Liver (tissue), 3 donors: Measurements from ENCODE around the gene CDKN2D.

Source experiments
- FOXA1 ChIP-seq: IDR thresholded peaks from 2 replicates; pipeline ENCODE4 v1.6.1; 2016; ENCODE audit warnings: antibody characterized with exemption
- GABPA ChIP-seq, 2 donors: IDR thresholded peaks in 1 of 2; conservative IDR thresholded peaks in 1 of 2; 2 replicates each; pipeline ENCODE4 v1.6.1; 2016; ENCODE audit warnings: antibody characterized with exemption in 2 of 2, mild to moderate bottlenecking in 1 of 2, moderate library complexity in 1 of 2
- HNF4A ChIP-seq, 2 donors: conservative IDR thresholded peaks; 2 replicates each; pipeline ENCODE4 v1.6.1; 2016; ENCODE audit warnings: antibody characterized with exemption in 2 of 2, mild to moderate bottlenecking in 2 of 2
- HNF4G ChIP-seq: IDR thresholded peaks from 2 replicates; pipeline ENCODE4 v1.6.1; 2016; ENCODE audit warnings: antibody characterized with exemption
- JUND ChIP-seq, 2 donors: IDR thresholded peaks; 2 replicates each; pipeline ENCODE4 v1.6.1; 2016; ENCODE audit warnings: antibody characterized with exemption in 2 of 2
- RAD21 ChIP-seq, 2 donors: IDR thresholded peaks; 2 replicates each; pipeline ENCODE4 v1.6.1; 2016; ENCODE audit warnings: antibody characterized with exemption in 2 of 2, mild to moderate bottlenecking in 2 of 2
- RXRA ChIP-seq, 2 donors: IDR thresholded peaks; 2 replicates each; pipeline ENCODE4 v1.6.1; 2017 to 2018; ENCODE audit warnings: antibody characterized with exemption in 2 of 2, mild to moderate bottlenecking in 1 of 2
- SP1 ChIP-seq: IDR thresholded peaks from 2 replicates; pipeline ENCODE4 v1.6.1; 2018; ENCODE audit warnings: antibody characterized with exemption, mild to moderate bottlenecking
- TAF1 ChIP-seq: conservative IDR thresholded peaks from 2 replicates; pipeline ENCODE4 v1.6.1; 2016; ENCODE audit warnings: antibody characterized with exemption, mild to moderate bottlenecking
- YY1 ChIP-seq: IDR thresholded peaks from 2 replicates; pipeline ENCODE4 v1.6.1; 2016; ENCODE audit warnings: antibody characterized with exemption, mild to moderate bottlenecking
- TF ChIP-seq, protein P1 (sequence below): IDR thresholded peaks from 2 replicates; pipeline ENCODE4 v1.6.1; 2016; ENCODE audit warnings: antibody characterized with exemption
- TF ChIP-seq, protein P2 (sequence below): fragments of 150-350 bp; IDR thresholded peaks from 2 replicates; pipeline ENCODE4 v1.5.1; 2017; ENCODE audit warnings: improper control_type of control experiment, low read depth, low read length; ENCODE audit not compliant: missing input control
- TF ChIP-seq, protein P3 (sequence below): IDR thresholded peaks from 2 replicates; pipeline ENCODE4 v1.6.1; 2016; ENCODE audit warnings: antibody characterized with exemption, mild to moderate bottlenecking
- donor health status: healthy.
- donor health status: healthy.

DNA sequence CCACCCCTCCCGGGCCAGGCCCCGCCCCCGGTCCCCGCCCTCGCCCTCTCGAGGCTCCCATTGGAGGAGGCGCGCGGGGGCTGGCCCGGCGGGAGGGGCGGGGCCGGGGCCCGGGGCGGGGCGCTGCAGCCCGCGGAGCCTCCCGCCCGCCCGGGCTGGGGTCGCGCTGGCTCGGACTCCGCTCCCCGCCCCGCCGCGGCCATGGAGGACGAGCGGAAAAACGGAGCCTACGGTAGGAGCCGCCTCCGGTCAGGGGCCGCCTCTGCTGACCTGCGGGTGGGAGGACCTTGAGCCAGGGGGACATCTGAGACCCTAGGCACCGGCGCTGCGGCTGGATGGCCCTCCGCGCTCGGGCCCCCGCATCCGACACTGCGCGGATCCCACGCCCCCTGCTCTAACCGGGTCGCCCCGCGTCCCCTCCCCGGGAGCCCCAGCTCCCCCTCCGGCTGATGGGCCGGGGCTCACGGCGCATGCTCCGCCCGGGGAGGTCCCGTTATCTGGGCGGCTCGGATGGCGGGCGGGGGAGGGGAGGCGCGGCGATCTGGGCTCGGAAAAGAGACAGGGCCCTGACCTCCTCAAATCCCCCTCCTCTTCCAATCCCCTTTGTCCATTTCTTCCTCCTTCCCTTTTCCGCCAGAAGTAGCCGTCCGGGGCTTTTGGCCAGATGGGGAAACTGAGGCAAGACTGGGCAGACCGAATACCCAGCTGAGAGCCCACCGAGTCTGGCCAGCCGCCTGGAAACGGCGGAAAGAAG, 33.7 kb upstream of the CDKN2D start:
- TF ChIP-seq, protein P1, sequence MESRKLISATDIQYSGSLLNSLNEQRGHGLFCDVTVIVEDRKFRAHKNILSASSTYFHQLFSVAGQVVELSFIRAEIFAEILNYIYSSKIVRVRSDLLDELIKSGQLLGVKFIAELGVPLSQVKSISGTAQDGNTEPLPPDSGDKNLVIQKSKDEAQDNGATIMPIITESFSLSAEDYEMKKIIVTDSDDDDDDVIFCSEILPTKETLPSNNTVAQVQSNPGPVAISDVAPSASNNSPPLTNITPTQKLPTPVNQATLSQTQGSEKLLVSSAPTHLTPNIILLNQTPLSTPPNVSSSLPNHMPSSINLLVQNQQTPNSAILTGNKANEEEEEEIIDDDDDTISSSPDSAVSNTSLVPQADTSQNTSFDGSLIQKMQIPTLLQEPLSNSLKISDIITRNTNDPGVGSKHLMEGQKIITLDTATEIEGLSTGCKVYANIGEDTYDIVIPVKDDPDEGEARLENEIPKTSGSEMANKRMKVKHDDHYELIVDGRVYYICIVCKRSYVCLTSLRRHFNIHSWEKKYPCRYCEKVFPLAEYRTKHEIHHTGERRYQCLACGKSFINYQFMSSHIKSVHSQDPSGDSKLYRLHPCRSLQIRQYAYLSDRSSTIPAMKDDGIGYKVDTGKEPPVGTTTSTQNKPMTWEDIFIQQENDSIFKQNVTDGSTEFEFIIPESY: no peak
- no peak for TF ChIP-seq HNF4A (conservative IDR thresholded peaks at IDR 0.05)
- TF ChIP-seq, protein P2, sequence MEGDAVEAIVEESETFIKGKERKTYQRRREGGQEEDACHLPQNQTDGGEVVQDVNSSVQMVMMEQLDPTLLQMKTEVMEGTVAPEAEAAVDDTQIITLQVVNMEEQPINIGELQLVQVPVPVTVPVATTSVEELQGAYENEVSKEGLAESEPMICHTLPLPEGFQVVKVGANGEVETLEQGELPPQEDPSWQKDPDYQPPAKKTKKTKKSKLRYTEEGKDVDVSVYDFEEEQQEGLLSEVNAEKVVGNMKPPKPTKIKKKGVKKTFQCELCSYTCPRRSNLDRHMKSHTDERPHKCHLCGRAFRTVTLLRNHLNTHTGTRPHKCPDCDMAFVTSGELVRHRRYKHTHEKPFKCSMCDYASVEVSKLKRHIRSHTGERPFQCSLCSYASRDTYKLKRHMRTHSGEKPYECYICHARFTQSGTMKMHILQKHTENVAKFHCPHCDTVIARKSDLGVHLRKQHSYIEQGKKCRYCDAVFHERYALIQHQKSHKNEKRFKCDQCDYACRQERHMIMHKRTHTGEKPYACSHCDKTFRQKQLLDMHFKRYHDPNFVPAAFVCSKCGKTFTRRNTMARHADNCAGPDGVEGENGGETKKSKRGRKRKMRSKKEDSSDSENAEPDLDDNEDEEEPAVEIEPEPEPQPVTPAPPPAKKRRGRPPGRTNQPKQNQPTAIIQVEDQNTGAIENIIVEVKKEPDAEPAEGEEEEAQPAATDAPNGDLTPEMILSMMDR: no peak
- no peak for TF ChIP-seq JUND (IDR thresholded peaks at IDR 0.05)
- TF ChIP-seq RAD21 (IDR thresholded peaks at IDR 0.05): no peak
- no peak for TF ChIP-seq RXRA (IDR thresholded peaks at IDR 0.05)
- TF ChIP-seq TAF1: no peak
- no peak for TF ChIP-seq SP1
- TF ChIP-seq GABPA (IDR thresholded peaks at IDR 0.05 in 1 of 2, conservative IDR thresholded peaks at IDR 0.05 in 1 of 2): no peak
- TF ChIP-seq YY1: peak; percentile 5
- no peak for TF ChIP-seq HNF4G
- no peak for TF ChIP-seq FOXA1
- TF ChIP-seq, protein P3, sequence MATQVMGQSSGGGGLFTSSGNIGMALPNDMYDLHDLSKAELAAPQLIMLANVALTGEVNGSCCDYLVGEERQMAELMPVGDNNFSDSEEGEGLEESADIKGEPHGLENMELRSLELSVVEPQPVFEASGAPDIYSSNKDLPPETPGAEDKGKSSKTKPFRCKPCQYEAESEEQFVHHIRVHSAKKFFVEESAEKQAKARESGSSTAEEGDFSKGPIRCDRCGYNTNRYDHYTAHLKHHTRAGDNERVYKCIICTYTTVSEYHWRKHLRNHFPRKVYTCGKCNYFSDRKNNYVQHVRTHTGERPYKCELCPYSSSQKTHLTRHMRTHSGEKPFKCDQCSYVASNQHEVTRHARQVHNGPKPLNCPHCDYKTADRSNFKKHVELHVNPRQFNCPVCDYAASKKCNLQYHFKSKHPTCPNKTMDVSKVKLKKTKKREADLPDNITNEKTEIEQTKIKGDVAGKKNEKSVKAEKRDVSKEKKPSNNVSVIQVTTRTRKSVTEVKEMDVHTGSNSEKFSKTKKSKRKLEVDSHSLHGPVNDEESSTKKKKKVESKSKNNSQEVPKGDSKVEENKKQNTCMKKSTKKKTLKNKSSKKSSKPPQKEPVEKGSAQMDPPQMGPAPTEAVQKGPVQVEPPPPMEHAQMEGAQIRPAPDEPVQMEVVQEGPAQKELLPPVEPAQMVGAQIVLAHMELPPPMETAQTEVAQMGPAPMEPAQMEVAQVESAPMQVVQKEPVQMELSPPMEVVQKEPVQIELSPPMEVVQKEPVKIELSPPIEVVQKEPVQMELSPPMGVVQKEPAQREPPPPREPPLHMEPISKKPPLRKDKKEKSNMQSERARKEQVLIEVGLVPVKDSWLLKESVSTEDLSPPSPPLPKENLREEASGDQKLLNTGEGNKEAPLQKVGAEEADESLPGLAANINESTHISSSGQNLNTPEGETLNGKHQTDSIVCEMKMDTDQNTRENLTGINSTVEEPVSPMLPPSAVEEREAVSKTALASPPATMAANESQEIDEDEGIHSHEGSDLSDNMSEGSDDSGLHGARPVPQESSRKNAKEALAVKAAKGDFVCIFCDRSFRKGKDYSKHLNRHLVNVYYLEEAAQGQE: no peak
